ENCODE measurements around the gene TIGD3.

The TIGD3 gene

DNA sequence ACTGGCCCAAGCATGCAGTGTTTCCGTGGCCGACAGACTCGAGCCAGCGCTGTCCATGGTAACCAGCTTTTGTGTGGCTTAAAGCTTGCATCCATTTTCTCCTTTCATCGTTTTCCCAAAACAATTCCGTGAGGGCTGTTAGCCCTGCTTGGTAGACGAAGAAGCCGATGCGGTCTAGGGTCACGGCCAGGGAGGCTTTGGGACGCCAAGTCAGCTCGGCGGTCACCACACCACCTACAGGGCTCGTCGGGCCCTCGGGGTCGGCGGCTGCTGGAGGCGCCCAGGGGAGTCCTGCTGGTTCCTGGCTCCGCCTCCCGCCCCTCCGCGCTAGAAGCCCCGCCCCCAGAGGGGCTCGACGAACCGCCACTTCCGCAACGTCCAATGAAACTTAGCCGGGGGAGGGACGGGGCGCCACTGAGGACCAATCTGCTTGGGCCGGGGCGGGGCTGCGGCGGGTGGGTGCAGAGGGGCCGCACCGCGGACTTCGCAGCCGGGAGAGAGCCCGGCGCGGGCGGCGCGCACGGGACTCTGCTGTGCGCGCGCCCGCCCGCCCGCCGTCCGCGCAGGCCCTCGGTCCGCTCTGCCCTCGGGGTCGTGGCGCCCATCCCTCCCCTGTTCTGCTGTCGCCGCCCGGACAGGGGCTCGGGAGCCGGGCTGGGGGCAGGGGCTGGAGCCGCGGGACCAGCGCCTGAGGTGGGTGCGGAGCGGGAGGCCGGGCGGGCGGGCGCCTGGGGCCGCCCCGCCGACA lies at the start of gene TIGD3:
TIGD3 (plus strand) TSS at position 487 of the 748 bp plus-strand sequence. CDS start 1,058 bp downstream, outside the sequence.
- no peak for DNase-seq

DNA sequence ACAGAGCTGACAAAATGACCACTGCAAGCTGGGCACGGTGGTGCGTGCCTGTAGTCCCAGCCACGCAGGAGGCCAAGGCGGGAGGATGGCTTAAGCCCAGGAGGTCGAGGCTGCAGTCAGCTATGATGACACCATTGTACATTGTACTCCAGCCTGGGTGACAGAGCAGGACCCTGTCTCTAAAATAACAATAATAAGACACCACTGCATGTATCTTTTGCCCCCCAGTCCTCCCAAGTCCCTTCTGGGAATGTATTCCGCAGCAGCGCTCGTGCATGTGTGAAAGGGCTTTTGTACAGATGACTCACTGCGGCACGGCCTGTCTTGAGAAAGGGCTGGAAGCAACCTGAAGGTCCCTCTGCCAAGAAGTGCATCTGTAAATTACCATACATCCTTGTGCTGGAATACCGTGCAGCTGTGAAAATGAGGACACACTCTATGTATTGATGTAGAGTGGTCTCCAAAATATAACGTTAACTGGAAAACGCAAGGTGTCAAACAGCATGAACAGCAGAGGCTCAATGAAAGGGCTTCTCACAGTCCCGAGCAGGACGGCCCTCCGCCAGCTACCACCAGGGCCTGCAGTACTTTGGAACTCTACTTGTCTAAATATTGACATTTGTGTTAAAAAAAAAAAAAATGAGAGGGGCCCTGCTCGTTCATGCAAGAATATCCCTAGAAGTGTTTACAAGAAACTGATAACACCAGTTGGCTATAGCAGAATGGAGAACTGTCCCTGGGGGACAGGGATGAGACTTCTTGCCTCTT lies 48.9 kb upstream of the TIGD3 start:
- DNase-seq = no peak

DNA sequence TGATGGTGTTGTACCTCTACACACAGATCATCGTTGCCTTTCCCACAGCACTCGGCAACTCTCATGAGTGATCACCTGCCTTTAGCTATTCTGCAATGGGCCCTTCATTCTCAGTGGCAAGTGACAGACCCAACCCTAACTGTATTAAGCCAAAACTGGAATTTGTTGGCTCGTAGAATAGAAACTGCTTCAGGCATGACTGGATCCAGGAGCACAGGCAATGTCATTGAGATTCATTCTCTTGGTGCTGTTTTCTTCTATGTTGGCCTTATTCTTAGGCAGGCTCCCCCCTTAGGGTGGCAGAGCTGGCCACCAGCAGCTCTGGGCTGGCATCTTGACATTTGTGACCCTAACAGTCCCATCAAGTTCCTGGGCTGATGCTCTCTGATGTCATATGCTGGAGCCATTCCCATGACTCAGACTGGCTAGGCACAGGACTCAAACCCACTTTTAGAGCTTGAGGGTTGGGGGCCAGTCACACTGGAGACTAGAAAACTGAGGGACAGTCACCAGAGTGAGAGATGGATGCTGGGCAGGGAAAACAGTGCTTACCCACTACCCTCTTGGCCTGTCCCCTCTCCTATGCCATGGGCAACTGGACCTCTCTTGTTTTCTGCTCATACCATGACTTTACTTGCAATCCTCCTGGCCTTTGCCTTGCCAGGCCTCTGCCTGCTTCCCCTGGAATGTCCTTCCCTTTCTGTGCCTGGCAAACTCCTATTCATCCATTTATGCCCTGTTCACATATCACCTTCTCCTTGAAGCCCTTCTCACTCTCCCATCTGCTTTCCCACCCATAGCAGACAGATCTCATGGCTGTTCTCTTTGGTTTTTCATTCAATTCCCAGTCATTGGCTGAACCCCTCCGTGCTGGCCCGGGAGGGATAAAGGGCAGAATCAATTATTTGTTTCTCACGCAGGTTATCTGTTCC lies 47.0 kb upstream of the TIGD3 start:
- no peak for DNase-seq

GRCh38 chr11:65308281-65308891 lies 46.2 kb upstream of the TIGD3 start:
- no peak for DNase-seq

- DNase-seq = no peak
Measured at GRCh38 chr11:65309006-65309405, 45.5 kb upstream of the TIGD3 start.

DNA sequence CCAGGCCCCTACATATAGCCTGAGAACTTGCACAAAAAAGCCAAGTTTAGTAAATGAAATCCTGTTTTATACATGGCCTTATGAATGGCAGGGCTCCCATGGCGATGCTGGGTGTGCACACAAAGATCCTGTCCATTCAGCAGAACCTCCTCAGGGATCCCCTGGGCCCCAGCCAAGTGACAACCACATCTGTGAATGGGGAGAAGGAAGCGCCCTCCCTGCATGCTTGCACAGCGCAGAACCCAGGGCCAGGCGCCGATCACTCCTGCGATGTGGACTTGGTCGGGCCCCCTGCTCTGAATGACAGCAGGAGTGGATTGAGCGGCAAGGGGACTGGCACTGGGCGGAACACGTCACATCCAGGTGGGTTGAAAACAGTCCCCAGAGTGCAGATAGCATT lies 44.3 kb upstream of the TIGD3 start:
- DNase-seq = no peak

- no peak for DNase-seq
Measured at GRCh38 chr11:65310736-65311135, 43.8 kb upstream of the TIGD3 start.

GRCh38 chr11:65311170-65311678 lies 43.3 kb upstream of the TIGD3 start:
- no peak for DNase-seq

- DNase-seq = no peak
Measured at GRCh38 chr11:65314501-65315203, 39.9 kb upstream of the TIGD3 start, which contains the start of gene CDC42EP2. Gene CDC42EP2, plus strand, starts transcription at chr11:65314866. Its CDS starts 6,033 bp downstream, at chr11:65320899.

- DNase-seq = peak; percentile 80
Measured at GRCh38 chr11:65315204-65315865, 39.2 kb upstream of the TIGD3 start.

DNA sequence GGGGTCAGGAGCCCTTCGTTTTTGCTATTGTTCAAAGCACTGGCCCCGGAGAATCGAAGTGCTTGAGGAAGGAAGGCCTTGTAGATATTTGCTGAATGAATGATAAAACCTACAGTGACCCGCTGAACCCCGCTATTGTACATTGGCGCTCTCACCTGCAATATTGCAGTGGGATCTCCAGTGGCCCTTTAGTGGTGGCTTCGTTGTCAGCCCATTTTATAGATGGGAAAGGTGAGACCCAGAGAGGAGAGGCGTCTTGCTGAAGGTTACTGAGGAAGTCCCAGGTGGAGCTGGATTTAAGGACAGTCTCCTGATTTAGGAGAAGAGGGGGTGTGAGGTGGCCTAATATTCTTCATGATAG lies 38.7 kb upstream of the TIGD3 start:
- no peak for DNase-seq

DNA sequence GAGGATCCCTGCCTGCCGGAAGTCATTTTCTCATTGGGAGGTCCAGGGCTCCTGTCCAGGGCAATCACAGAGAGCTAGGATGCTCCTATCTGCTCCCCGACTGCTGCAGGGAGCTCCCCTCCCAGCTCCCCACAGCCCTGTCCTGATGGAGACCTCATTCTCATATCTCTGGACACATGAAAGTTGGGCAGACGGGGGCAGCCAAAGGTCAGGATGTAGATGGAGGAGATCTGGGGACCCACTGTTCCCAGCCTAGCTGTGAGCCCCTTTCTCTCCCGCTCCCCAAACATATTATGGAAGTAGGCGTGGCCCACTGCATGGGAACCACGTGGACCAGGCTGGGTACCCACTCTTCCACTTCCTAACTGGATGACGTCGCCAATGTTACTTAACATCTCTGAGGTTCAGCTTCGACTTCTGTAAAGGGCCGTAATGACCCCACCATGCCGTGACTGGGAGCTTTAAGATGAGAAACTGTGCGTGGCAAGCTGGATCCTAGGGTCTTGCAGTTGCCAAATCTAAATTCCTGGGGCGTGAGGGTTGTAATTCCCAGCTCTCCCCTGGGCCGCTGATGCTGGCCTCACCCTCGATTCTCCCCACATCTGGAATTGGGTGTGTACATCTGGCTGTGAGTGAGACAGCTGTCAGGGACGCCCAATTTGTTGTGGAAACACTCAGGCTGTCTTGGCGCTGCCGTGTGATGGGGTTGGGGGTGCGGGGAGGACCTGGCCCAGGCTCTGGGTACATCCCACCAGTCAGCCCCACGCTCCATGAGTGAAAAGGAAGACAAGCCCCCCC lies 38.1 kb upstream of the TIGD3 start:
- no peak for DNase-seq

DNA sequence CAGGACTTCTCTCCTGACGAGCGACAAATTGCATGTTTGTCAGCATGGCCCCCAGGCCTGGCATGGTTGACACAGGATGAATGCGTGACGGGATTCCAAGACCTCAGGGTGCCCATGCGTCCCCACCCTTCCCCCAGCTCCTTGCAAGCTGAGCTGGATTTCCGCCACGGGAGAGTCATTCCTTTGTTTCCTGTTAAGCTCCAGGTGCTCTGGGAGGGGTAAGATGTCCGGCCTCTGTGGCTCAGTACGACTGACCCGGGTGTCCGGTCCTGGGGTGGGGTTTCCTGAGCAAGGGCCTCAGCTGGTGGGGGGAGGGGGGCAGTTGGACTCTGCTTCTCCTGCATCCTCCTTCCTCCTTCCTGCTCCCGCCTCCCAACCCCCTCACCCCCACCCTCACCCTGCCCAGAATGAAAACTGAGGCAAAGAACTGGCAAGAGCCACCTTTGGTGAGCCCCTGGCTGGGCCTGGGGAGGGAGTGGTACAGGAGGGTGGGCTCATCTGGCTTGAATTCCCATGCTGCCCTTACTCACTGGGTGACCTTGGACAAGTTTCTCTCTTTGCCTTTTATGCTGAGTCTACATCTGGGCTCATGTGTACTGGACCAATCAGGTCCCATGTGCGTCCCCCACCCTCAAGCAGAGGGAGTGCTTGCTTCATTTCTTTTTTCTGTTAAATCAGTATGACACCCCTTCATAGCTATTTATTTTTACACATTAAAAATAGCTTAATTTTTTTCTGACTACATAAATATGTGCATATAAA lies 37.3 kb upstream of the TIGD3 start:
- no peak for DNase-seq

DNA sequence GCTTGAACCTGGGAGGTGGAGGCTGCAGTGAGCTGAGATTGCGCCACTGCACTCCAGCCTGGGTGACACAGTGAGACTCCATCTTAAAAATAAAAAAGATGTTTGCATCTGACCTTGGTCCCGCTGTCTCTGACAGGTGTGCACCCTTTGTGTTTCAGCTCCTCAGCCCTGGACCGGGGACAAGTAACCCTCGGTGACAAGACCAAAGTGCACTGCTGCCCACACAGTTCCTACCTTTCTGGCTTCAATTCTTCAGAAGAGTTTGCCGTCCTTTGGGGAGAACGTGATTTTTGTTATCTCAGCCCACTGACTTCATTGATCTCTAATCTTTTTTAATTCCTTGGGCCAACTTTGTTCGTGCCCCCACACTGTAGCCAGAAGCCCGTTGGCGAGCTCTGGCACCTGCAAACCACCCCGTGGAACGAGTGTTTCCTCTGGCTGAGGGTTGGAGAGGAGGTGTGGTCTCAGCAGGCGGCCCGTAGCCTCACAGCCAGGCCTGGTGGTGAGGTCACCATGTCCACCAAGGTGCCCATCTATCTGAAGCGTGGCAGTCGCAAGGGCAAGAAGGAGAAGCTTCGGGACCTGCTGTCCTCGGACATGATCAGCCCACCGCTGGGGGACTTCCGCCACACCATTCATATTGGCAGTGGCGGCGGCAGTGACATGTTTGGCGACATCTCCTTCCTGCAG lies 34.0 kb upstream of the TIGD3 start:
- DNase-seq = no peak

DNA sequence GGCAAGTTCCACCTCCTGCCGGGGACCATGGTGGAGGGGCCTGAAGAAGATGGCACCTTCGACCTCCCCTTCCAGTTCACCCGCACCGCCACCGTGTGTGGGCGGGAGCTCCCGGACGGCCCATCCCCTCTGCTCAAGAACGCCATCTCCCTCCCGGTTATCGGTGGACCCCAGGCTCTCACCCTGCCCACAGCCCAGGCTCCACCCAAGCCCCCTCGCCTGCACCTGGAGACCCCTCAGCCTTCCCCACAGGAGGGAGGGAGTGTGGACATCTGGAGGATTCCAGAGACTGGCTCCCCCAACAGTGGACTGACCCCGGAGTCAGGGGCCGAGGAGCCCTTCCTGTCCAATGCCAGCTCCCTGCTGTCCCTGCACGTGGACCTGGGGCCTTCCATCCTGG lies 33.5 kb upstream of the TIGD3 start:
- no peak for DNase-seq

- no peak for DNase-seq
Measured at GRCh38 chr11:65321828-65322485, 32.6 kb upstream of the TIGD3 start.

DNA sequence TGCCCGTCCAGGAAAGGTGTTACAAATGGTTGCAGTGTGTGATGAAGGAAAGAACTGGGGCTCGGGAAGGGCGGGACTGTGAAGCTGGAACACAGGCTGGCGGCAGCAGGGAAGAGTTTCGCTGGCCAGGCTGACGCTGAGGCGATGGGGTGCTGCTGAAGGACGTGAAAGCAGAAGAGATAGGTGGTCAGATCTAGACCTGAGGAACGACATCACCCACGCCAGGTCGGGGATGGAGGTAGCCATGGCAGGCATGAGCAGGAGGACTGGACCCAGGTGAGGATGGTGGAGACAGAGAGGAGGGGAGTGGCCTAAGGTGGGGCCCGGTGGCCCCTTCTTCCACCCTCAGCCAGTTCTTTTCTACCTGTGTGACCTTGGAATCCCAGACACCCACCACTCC lies 30.7 kb upstream of the TIGD3 start:
- no peak for DNase-seq

GRCh38 chr11:65325435-65325834 lies 29.1 kb upstream of the TIGD3 start:
- no peak for DNase-seq
